ENCODE results near the gene GOLGA6B. TPM values are rescaled to one million over a fixed set of nuclear protein-coding genes. Genes with fewer than 3 reads are reported as not detected.
"Not testable (repeated sequence)": the region's sequence is repeated elsewhere in the genome, so short reads cannot be mapped to it uniquely, and the experiment has no call there.

Gene GOLGA6B
- polyA plus RNA-seq (ENCODE audit: insufficient read length in 4 of 4): under 1 TPM in 1 of 4 donors, not detected in 3; 0.77 TPM

GRCh38 chr15:72654397-72654796 is at the start of gene GOLGA6B:
Gene GOLGA6B (plus strand): TSS chr15:72654697. CDS start chr15:72654738, 41 bp downstream.
- not testable (repeated sequence) for DNase-seq (ENCODE audit: low read depth in 4 of 4, low spot score in 2 of 4)

GRCh38 chr15:72604794-72605193 is 49.7 kb upstream of the GOLGA6B start:
- DNase-seq (ENCODE audit: low read depth in 4 of 4, low spot score in 2 of 4): no peak

GRCh38 chr15:72608084-72608483 is 46.4 kb upstream of the GOLGA6B start:
- not testable (repeated sequence) for DNase-seq (ENCODE audit: low read depth in 4 of 4, low spot score in 2 of 4)

GRCh38 chr15:72609862-72610261 is 44.6 kb upstream of the GOLGA6B start:
- DNase-seq (ENCODE audit: low read depth in 4 of 4, low spot score in 2 of 4): no peak

GRCh38 chr15:72612324-72612723 is 42.2 kb upstream of the GOLGA6B start:
- DNase-seq (ENCODE audit: low read depth in 4 of 4, low spot score in 2 of 4): not testable (repeated sequence)

- DNase-seq (ENCODE audit: low read depth in 4 of 4, low spot score in 2 of 4): no peak
Observed at GRCh38 chr15:72614810-72615532, 39.5 kb upstream of the GOLGA6B start.

- DNase-seq (ENCODE audit: low read depth in 4 of 4, low spot score in 2 of 4): not testable (repeated sequence)
Observed at GRCh38 chr15:72615533-72616233, 38.8 kb upstream of the GOLGA6B start.

GRCh38 chr15:72616491-72617210 is 37.8 kb upstream of the GOLGA6B start:
- DNase-seq (ENCODE audit: low read depth in 4 of 4, low spot score in 2 of 4): no peak

GRCh38 chr15:72623854-72624253 is 30.6 kb upstream of the GOLGA6B start:
- not testable (repeated sequence) for DNase-seq (ENCODE audit: low read depth in 4 of 4, low spot score in 2 of 4)

GRCh38 chr15:72626153-72626552 is 28.3 kb upstream of the GOLGA6B start:
- DNase-seq (ENCODE audit: low read depth in 4 of 4, low spot score in 2 of 4): not testable (repeated sequence)

GRCh38 chr15:72628249-72629067 is 26.0 kb upstream of the GOLGA6B start:
- not testable (repeated sequence) for DNase-seq (ENCODE audit: low read depth in 4 of 4, low spot score in 2 of 4)

GRCh38 chr15:72629068-72629570 is 25.4 kb upstream of the GOLGA6B start:
- DNase-seq (ENCODE audit: low read depth in 4 of 4, low spot score in 2 of 4): not testable (repeated sequence)

- peak; percentile 2 to 48 (median 38) for DNase-seq (ENCODE audit: low read depth in 4 of 4, low spot score in 2 of 4)
Observed at GRCh38 chr15:72636519-72637282, 17.8 kb upstream of the GOLGA6B start.

GRCh38 chr15:72639759-72640483 is 14.6 kb upstream of the GOLGA6B start:
- DNase-seq (ENCODE audit: low read depth in 4 of 4, low spot score in 2 of 4): not testable (repeated sequence)

GRCh38 chr15:72642271-72642670 is 12.2 kb upstream of the GOLGA6B start:
- DNase-seq (ENCODE audit: low read depth in 4 of 4, low spot score in 2 of 4): not testable (repeated sequence)

GRCh38 chr15:72648631-72649253 is 5.8 kb upstream of the GOLGA6B start:
- not testable (repeated sequence) for DNase-seq (ENCODE audit: low read depth in 4 of 4, low spot score in 2 of 4)

- not testable (repeated sequence) for DNase-seq (ENCODE audit: low read depth in 4 of 4, low spot score in 2 of 4)
Observed at GRCh38 chr15:72656014-72656413, 1.5 kb downstream of the GOLGA6B start.

GRCh38 chr15:72661081-72661480 is 6.6 kb downstream of the GOLGA6B start:
- DNase-seq (ENCODE audit: low read depth in 4 of 4, low spot score in 2 of 4): not testable (repeated sequence)
